Glutamatergic neuron (in vitro differentiated cells): ENCODE results near the gene TESMIN. TPM values are rescaled to one million over a fixed set of nuclear protein-coding genes. Genes with fewer than 3 reads are reported as not detected.

Experiments used
- DNase-seq: peaks from one replicate; pipeline ENCODE4 v3.0.0; 2022
- H3K27ac Mint-ChIP-seq: one replicate; pipeline ENCODE4 v1.8.0; 2020; ENCODE audit warnings: mild to moderate bottlenecking, mixed read lengths, inconsistent platforms; ENCODE audit not compliant: unreplicated experiment
- H3K27me3 Mint-ChIP-seq: one replicate; pipeline ENCODE4 v1.8.0; 2020; ENCODE audit warnings: mild to moderate bottlenecking, moderate library complexity, mixed read lengths, inconsistent platforms; ENCODE audit not compliant: unreplicated experiment
- H3K36me3 Mint-ChIP-seq: one replicate; pipeline ENCODE4 v1.8.0; 2020; ENCODE audit warnings: mild to moderate bottlenecking, mixed read lengths, inconsistent platforms; ENCODE audit not compliant: unreplicated experiment
- H3K4me1 Mint-ChIP-seq: one replicate; pipeline ENCODE4 v1.8.0; 2020; ENCODE audit warnings: mild to moderate bottlenecking, low read depth, mixed read lengths, inconsistent platforms; ENCODE audit not compliant: unreplicated experiment
- H3K4me3 Mint-ChIP-seq: one replicate; pipeline ENCODE4 v1.8.0; 2020; ENCODE audit warnings: mild to moderate bottlenecking, mixed read lengths, inconsistent platforms; ENCODE audit not compliant: unreplicated experiment
- H3K9me3 Mint-ChIP-seq: one replicate; pipeline ENCODE4 v1.8.0; 2020; ENCODE audit warnings: mild to moderate bottlenecking, moderate library complexity, mixed read lengths, inconsistent platforms; ENCODE audit not compliant: unreplicated experiment
- CTCF ChIP-seq: fragments of 200-600 bp; sonication (generic); IDR thresholded peaks from one replicate; pipeline ENCODE4 v1.5.0; 2021; ENCODE audit not compliant: partially characterized antibody, unreplicated experiment
- total RNA-seq: library from RNA; stranded (reverse); fragmentation: NEBNext Ultra II Directional; extraction: Animal tissue kit (Norgen Biotek cat#: 25700); gene quantifications from one replicate; pipeline ENCODE4 v1.2.1, GENCODE V29; 2021; ENCODE audit not compliant: unreplicated experiment

TESMIN gene
- total RNA-seq, 1 donor from 2014 or later: 3.8 TPM

- no peak for TF ChIP-seq CTCF
- Mint-ChIP-seq H3K27ac (no peak overlapping the region), H3K36me3 (no peaks in the 10 kb centered on the region)
Measured at GRCh38 chr11:68689737-68690625, 61.3 kb downstream of the TESMIN start.

DNA sequence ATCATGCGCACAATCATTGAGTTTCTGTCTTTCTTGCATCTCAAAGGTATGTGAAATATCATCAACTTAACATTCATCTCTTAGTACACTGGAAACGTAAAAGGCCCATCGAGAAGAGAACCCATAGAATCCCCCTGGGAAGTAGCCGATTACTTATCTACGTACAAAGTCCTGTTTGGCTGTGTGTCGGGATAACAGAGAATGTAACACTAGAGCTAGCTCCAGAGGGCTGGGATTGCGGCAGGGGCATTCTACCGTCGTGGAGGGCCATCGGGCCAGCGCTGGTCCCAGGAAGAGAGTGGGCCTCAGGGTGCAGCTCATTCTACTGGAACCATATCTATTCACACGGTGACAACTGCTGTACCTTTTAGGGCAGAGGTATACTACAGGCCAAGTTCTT is 62.4 kb downstream of the TESMIN start:
- no peak for DNase-seq
- H3K9me3 Mint-ChIP-seq: peaks cover 6% of the 10 kb centered on the region
- H3K27me3 Mint-ChIP-seq: peaks cover 12% of the 10 kb centered on the region
- H3K27ac Mint-ChIP-seq: no peak overlapping the region
- no peaks in the 10 kb centered on the region for H3K36me3 Mint-ChIP-seq
- TF ChIP-seq CTCF: no peak
- no peaks in the 10 kb centered on the region for H3K4me1 Mint-ChIP-seq
- no peak overlapping the region for H3K4me3 Mint-ChIP-seq

More at GRCh38 chr11:68689737-68690625, 61.3 kb downstream of the TESMIN start:
- peaks cover 6% of the 10 kb centered on the region for H3K9me3 Mint-ChIP-seq
- H3K4me1 Mint-ChIP-seq: no peaks in the 10 kb centered on the region
- H3K27me3 Mint-ChIP-seq: peaks cover 12% of the 10 kb centered on the region
- DNase-seq: peak; percentile 9
- H3K4me3 Mint-ChIP-seq: no peak overlapping the region

DNA sequence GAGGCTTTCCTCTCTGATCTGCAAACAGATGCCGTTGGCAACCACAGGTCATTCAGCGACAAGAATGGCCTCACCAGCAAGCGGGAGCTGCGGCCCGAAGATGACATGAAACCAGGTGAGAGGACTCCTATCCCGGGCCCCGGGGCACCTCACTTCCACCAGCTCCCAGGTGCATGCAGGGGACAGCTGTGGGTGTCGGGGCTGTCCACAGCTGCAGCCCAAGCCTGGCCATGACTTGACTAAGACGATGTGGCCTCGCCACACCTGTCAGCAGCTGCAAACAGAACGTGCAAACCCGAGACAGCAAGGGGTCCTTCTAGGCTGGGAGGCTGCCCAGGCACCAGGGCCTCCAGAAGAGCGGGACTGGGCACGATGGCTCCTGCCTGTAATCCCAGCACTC is 63.3 kb downstream of the TESMIN start:
- no peak for TF ChIP-seq CTCF
- H3K9me3 Mint-ChIP-seq: peaks cover 6% of the 10 kb centered on the region
- peak; percentile 10 for DNase-seq
- peaks cover 12% of the 10 kb centered on the region for H3K27me3 Mint-ChIP-seq
- peaks cover under 1% of the 10 kb centered on the region for H3K4me1 Mint-ChIP-seq
- no peaks in the 10 kb centered on the region for H3K36me3 Mint-ChIP-seq
- no peak overlapping the region for H3K27ac Mint-ChIP-seq
- H3K4me3 Mint-ChIP-seq: no peak overlapping the region

- Mint-ChIP-seq H3K36me3 (no peaks in the 10 kb centered on the region), H3K9me3 (peaks cover 6% of the 10 kb centered on the region), H3K27ac (no peak overlapping the region), H3K4me1 (peaks cover 4% of the 10 kb centered on the region), H3K4me3 (no peak overlapping the region), H3K27me3 (peaks cover 14% of the 10 kb centered on the region)
- TF ChIP-seq CTCF: no peak
- no peak for DNase-seq
Measured at GRCh38 chr11:68687311-68687710, 64.0 kb downstream of the TESMIN start.

GRCh38 chr11:68686486-68686885 is 64.8 kb downstream of the TESMIN start:
- no peak for TF ChIP-seq CTCF
- Mint-ChIP-seq H3K27me3 (peaks cover 14% of the 10 kb centered on the region), H3K36me3 (no peaks in the 10 kb centered on the region), H3K9me3 (peaks cover 6% of the 10 kb centered on the region), H3K4me3 (peak overlapping the region; percentile 64), H3K4me1 (peaks cover 4% of the 10 kb centered on the region), H3K27ac (no peak overlapping the region)
- DNase-seq: peak; percentile 18
